Measurements from ENCODE around the gene LITAF. TPM values are rescaled to one million over a fixed set of nuclear protein-coding genes. Genes with fewer than 3 reads are reported as not detected.

The LITAF gene
- total RNA-seq, 1 donor from 2014 or later = 124 TPM

DNA sequence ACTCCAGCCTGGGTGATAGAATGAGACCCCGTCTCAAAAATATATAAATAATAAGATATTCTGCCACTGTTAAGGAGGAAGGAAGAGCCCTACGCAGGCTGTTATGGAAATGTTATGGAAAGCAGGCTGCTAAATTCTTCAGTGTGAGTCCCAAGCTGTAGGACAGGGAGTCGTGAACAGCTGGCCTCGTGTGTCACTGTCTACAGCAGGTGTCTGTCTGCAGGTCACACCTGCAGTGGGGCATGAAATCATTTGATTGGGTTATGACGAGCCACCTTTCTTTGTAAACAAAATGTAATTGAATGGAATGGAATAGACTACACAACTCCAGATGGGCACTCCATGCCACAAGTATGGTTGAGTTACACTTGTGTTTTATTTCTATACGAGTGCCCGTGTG, 15.6 kb upstream of the LITAF start:
- intact Hi-C loops (cut with micrococcal nuclease) = no loop called here
- H3K9me3 Mint-ChIP-seq = no peaks in the 10 kb centered on the region
- no peak overlapping the region for H3K27ac Mint-ChIP-seq
- DNase-seq (no peak), ATAC-seq (ENCODE audit: low read depth) (no peak)
- ChIA-PET CTCF (no interaction called here), POLR2A (interaction anchor here (1.1 to 1.6 kb wide), 2 partner anchors 15 to 24 kb away, joined by 4 to 5 read pairs; partner anchors contain the start of gene LITAF)
- peaks cover 13% of the 10 kb centered on the region for H3K4me1 Mint-ChIP-seq
- H3K36me3 Mint-ChIP-seq (ENCODE audit: low read depth) = no peaks in the 10 kb centered on the region
- no peak overlapping the region for H3K4me3 Mint-ChIP-seq
- TF ChIP-seq, protein P1, sequence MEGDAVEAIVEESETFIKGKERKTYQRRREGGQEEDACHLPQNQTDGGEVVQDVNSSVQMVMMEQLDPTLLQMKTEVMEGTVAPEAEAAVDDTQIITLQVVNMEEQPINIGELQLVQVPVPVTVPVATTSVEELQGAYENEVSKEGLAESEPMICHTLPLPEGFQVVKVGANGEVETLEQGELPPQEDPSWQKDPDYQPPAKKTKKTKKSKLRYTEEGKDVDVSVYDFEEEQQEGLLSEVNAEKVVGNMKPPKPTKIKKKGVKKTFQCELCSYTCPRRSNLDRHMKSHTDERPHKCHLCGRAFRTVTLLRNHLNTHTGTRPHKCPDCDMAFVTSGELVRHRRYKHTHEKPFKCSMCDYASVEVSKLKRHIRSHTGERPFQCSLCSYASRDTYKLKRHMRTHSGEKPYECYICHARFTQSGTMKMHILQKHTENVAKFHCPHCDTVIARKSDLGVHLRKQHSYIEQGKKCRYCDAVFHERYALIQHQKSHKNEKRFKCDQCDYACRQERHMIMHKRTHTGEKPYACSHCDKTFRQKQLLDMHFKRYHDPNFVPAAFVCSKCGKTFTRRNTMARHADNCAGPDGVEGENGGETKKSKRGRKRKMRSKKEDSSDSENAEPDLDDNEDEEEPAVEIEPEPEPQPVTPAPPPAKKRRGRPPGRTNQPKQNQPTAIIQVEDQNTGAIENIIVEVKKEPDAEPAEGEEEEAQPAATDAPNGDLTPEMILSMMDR (IDR thresholded peaks at IDR 0.05) = no peak
- H3K27me3 Mint-ChIP-seq = peaks cover 2% of the 10 kb centered on the region

DNA sequence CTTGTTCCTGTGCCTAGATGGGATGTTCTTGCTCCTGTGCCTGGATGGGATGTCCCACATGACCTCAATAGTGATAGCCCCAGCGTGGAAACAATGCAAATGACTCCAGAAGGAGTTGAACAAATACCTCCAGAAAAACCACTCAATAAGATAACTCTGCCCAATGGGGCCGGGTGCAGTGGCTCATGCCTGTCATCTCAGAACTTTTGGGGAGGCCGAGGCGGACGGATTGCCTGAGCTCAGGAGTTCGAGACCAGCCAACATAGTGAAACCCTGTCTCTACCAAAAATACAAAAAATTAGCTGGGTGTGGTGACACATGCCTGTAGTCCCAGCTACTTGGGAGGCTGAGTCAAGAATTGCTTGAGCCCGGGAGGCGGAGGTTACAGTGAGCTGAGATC, 15.2 kb upstream of the LITAF start:
- Mint-ChIP-seq H3K4me1 (peaks cover 16% of the 10 kb centered on the region), H3K4me3 (no peak overlapping the region), H3K27me3 (peaks cover 2% of the 10 kb centered on the region), H3K36me3 (ENCODE audit: low read depth) (no peaks in the 10 kb centered on the region), H3K27ac (no peak overlapping the region), H3K9me3 (no peaks in the 10 kb centered on the region)
- TF ChIP-seq, protein P1 (IDR thresholded peaks at IDR 0.05) = no peak
- ChIA-PET POLR2A (interaction anchor here (0.7 to 1.6 kb wide), 2 partner anchors 15 to 17 kb away, joined by 3 to 4 read pairs; partner anchors contain the start of gene LITAF), CTCF (no interaction called here)
- intact Hi-C loops (cut with micrococcal nuclease) = no loop called here
- DNase-seq (no peak), ATAC-seq (ENCODE audit: low read depth) (no peak)

DNA sequence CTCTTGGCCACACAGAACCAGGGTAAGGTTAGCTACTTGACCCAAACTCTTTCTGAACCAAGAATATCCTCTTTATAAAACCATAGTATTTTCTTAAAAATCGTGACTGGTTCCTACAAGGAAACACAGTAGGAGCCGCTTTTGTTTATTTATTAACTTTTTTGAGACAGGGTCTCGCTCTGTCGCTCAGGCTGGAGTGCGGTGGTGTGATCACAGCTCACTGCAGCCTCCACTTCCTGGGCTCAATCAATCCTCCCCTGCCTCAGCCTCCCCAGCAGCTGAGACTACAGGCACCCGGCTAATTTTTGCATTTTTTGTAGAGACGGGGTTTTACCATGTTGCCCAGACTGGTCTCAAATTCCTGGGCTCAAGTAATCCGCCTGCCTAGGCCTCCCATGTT, 14.7 kb upstream of the LITAF start:
- CTCF ChIA-PET = no interaction called here
- peaks cover 2% of the 10 kb centered on the region for H3K27me3 Mint-ChIP-seq
- peaks cover 16% of the 10 kb centered on the region for H3K4me1 Mint-ChIP-seq
- ATAC-seq (ENCODE audit: low read depth) (no peak), DNase-seq (no peak)
- TF ChIP-seq, protein P1 (IDR thresholded peaks at IDR 0.05) = no peak
- H3K27ac Mint-ChIP-seq = no peak overlapping the region
- POLR2A ChIA-PET = interaction anchor here (0.6 to 0.7 kb wide), 2 partner anchors 18 to 65 kb away, joined by 3 to 8 read pairs; no protein-coding TSS in a partner anchor
- no peaks in the 10 kb centered on the region for H3K36me3 Mint-ChIP-seq (ENCODE audit: low read depth)
- intact Hi-C loops (cut with micrococcal nuclease) = no loop called here
- no peaks in the 10 kb centered on the region for H3K9me3 Mint-ChIP-seq
- no peak overlapping the region for H3K4me3 Mint-ChIP-seq

DNA sequence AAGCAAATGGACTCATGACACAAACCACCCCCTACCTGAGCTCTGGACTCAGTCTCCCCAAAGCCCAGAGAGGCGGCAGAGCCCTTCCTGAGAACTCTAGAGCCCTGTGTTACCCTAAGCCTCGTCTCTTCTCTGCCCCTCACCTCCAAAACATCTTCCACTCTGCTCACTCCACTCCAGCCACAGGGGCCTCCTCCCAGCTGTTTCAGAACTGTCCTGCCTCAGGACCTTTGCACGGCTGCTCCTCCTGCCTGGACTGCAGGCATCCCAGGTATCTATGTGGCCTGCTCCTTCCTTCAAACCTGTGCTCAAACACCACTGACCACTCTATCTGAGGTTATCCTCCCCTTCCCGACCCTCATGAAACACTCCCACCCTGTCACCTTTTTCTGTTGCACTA, 12.9 kb upstream of the LITAF start:
- Mint-ChIP-seq H3K4me3 (no peak overlapping the region), H3K36me3 (ENCODE audit: low read depth) (no peaks in the 10 kb centered on the region), H3K27ac (no peak overlapping the region), H3K4me1 (peaks cover 16% of the 10 kb centered on the region), H3K9me3 (no peaks in the 10 kb centered on the region), H3K27me3 (peaks cover 2% of the 10 kb centered on the region)
- POLR2A ChIA-PET = interaction anchor here (1.2 to 3.0 kb wide), 2 partner anchors 13 to 23 kb away, joined by 3 to 14 read pairs; partner anchors contain the start of gene LITAF
- ATAC-seq (ENCODE audit: low read depth) (no peak), DNase-seq (no peak)
- TF ChIP-seq, protein P1 (IDR thresholded peaks at IDR 0.05) = no peak
- intact Hi-C loops (cut with micrococcal nuclease) = loop anchor here (2.0 kb wide), 1 partner anchor 13 kb away; no protein-coding TSS in a partner anchor
- CTCF ChIA-PET = no interaction called here

DNA sequence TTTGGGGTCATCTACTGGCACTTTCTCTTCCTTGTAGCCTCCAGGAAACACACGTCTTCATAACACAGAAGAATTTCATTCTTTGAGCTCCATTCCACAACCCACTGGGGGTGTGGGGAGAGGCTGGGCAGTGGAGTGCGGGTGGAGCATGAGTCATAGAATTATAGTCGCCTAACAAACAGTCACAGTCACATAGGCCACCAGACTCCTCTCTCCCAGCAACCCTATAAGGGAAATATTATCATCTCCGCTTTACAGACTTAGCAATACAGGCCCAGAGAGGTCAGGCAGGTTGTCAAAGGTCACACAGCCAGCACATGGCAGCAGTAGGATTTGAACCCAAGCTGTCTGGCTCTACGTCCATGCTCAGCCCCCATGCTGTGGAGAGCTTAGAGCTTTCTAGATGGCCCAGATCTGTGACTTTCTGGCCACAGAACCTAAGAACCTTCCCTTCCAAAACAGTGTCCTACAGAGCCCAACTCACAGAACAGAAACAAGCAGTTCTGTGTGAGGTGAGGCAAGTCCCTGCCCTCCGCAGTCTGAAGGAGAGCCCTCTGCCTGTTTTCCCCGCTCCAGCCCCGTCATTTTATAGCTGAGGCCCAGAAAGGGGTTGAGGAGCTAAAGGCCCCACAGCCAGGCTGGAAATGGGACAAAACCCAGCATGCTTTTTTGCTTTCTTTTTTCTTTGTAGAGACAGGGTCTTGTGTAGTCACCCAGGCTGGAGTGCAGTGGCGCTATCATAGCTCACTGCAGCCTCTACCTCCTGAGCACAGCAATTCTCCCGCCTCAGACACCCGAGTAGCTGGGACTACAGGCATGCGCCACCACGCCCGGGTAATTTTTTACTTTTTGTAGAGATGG, 10.7 kb upstream of the LITAF start:
- ATAC-seq (ENCODE audit: low read depth) (peak; percentile 85), DNase-seq (no peak)
- Mint-ChIP-seq H3K36me3 (ENCODE audit: low read depth) (no peaks in the 10 kb centered on the region), H3K27ac (peak overlapping the region; percentile 30), H3K4me1 (peaks cover 16% of the 10 kb centered on the region), H3K27me3 (peaks cover 2% of the 10 kb centered on the region), H3K9me3 (no peaks in the 10 kb centered on the region), H3K4me3 (no peak overlapping the region)
- TF ChIP-seq, protein P1 (IDR thresholded peaks at IDR 0.05) = no peak
- POLR2A ChIA-PET = interaction anchor here (1.2 to 3.0 kb wide), 3 partner anchors 10 to 72 kb away, joined by 3 to 14 read pairs (median 3); partner anchors contain the start of gene LITAF
- CTCF ChIA-PET = no interaction called here
- intact Hi-C loops (cut with micrococcal nuclease) = loop anchor here (1.0 to 2.0 kb wide), 2 partner anchors 10 to 15 kb away; no protein-coding TSS in a partner anchor

All from activated B cell treated with CpG ODN at 0.5 μM for 24 hours (primary cell).